HL-60 (cell line): ENCODE data around the gene PALM.
A peak's percentile ranks its signal among the peaks of the same experiment; 100 is the strongest.

ENCODE experiments used
- DNase-seq, 2 experiments: peaks; one replicate each; pipeline ENCODE4 v3.0.0-alpha.2; 2010 to 2020; ENCODE audit warnings: low read depth in 1 of 2, low spot score in 1 of 2
- H3K27ac ChIP-seq: fragments of 250-450 bp; sonication (Bioruptor Pico); replicated peaks from 2 replicates; pipeline ENCODE4 v1.5.1; 2020; ENCODE audit warnings: mild to moderate bottlenecking, moderate library complexity
- H3K27me3 ChIP-seq: fragments of 250-450 bp; sonication (Bioruptor Pico); 2 replicates; pipeline ENCODE4 v1.5.1; 2021; ENCODE audit warnings: mild to moderate bottlenecking, moderate library complexity; ENCODE audit not compliant: insufficient read depth, poor library complexity, severe bottlenecking
- H3K4me3 ChIP-seq: replicated peaks from 2 replicates; pipeline ENCODE4 v1.5.1; 2011; ENCODE audit warnings: mild to moderate bottlenecking, control low read depth, low read length; ENCODE audit not compliant: insufficient read depth
- CTCF ChIP-seq: IDR thresholded peaks from one replicate; pipeline ENCODE4 v1.5.1; 2011; ENCODE audit warnings: low read length, control low read depth, inconsistent platforms; ENCODE audit not compliant: insufficient read depth
- GABPA ChIP-seq: IDR thresholded peaks from 2 replicates; pipeline ENCODE4 v1.6.1; 2012; ENCODE audit warnings: low read depth
- POLR2AphosphoS5 ChIP-seq: IDR thresholded peaks from 2 replicates; pipeline ENCODE4 v1.6.1; 2012; ENCODE audit warnings: low read depth
- REST ChIP-seq: IDR thresholded peaks from 2 replicates; pipeline ENCODE4 v1.6.1; 2012; ENCODE audit warnings: low read depth; ENCODE audit not compliant: insufficient replicate concordance
- SPI1 ChIP-seq: IDR thresholded peaks from 2 replicates; pipeline ENCODE4 v1.6.1; 2012; ENCODE audit warnings: low read depth, mild to moderate bottlenecking, borderline replicate concordance

Gene PALM

DNA sequence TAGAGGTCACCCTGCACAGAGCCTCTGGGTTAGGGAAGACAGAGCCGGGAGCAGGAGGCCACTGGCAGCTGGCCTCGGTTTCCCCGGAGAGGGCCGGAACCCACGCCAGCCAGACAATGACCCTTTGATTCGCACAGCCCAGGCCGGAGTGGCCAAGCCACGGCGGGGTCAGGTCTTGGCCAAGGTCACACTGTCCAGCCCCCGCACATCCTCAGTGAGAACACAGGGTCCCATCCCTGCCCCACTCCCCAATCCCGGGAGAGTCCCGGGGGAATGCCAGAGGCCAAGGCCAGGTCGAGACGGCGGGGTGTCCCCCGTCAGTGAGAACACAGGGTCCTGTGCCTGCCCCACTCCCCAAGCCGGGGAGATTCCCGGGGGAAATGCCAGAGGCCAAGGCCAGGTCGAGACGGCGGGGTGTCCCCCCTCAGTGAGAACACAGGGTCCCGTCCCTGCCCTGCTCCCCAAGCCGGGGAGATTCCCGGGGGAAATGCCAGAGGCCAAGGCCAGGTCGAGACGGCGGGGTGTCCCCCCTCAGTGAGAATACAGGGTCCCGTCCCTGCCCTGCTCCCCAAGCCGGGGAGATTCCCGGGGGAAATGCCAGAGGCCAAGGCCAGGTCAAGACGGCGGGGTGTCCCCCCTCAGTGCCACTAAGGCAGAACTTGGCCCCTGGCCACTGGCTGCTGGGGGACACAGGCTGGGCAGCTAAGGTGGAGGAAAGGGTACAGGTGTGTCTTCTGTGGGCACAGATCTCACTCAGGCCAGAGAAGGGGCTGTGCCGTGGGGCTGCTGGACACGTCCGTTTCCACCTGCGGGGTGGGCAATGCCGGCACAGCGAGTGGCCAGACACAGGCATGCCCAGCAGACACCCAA, 34.2 kb upstream of the PALM start:
- Histone ChIP-seq H3K27ac (no peak overlapping the region), H3K4me3 (no peak overlapping the region), H3K27me3 (peaks cover 14% of the 10 kb centered on the region)
- DNase-seq: no peak
- no peak for TF ChIP-seq REST
- TF ChIP-seq CTCF: no peak
- TF ChIP-seq GABPA: no peak
- no peak for TF ChIP-seq SPI1
- no peak for TF ChIP-seq POLR2AphosphoS5

GRCh38 chr19:676007-676338, 32.8 kb upstream of the PALM start:
- no peak overlapping the region for H3K27ac ChIP-seq
- DNase-seq: no peak
- peaks cover 14% of the 10 kb centered on the region for H3K27me3 ChIP-seq
- H3K4me3 ChIP-seq: no peak overlapping the region
- TF ChIP-seq POLR2AphosphoS5: no peak
- no peak for TF ChIP-seq GABPA
- TF ChIP-seq SPI1: no peak
- no peak for TF ChIP-seq REST
- TF ChIP-seq CTCF: no peak

GRCh38 chr19:676339-677105, 32.2 kb upstream of the PALM start, which contains the start of gene FSTL3:
Gene FSTL3, plus strand, starts transcription at chr19:676392. Its CDS starts 32 bp downstream, at chr19:676424.
- TF ChIP-seq REST: no peak
- 0 out of 2 replicates have a peak, but pooled peaks have one; percentile 13 for TF ChIP-seq POLR2AphosphoS5
- TF ChIP-seq SPI1: no peak
- TF ChIP-seq GABPA: no peak
- TF ChIP-seq CTCF: no peak
- H3K27me3 ChIP-seq: peaks cover 14% of the 10 kb centered on the region
- H3K4me3 ChIP-seq: no peak within 1 kb of the TSS
- no peak for DNase-seq
- H3K27ac ChIP-seq: no peak within 1 kb of the TSS
